ENCODE data around the gene SUCLG2. TPM values are rescaled to one million over a fixed set of nuclear protein-coding genes. Genes with fewer than 3 reads are reported as not detected.

SUCLG2 gene
- total and polyA plus RNA-seq, 7 donors: 63.1 to 289 (median 70.9) TPM

GRCh38 chr3:67433109-67433508 is 221.3 kb downstream of the SUCLG2 start:
- TF ChIP-seq EP300 (IDR thresholded peaks at IDR 0.05) (no peak), POLR2A (IDR thresholded peaks at IDR 0.05) (no peak), POLR2AphosphoS5 (IDR thresholded peaks at IDR 0.05) (no peak), CTCF (IDR thresholded peaks at IDR 0.05) (no peak)
- H3K27me3 ChIP-seq: no peaks in the 10 kb centered on the region
- no peak overlapping the region for H3K4me3 ChIP-seq
- WGBS, 2 donors: 97 to 99% methylated on average over 4 of the region's 4 CpGs
- no peak overlapping the region for H3K27ac ChIP-seq
- H3K9me3 ChIP-seq: no peaks in the 10 kb centered on the region
- H3K36me3 ChIP-seq: no peaks in the 10 kb centered on the region
- no peaks in the 10 kb centered on the region for H3K4me1 ChIP-seq
- DNase-seq: no peak
- intact Hi-C loops (cut with DNase I): no loop called here

- Histone ChIP-seq H3K4me3 (no peak overlapping the region), H3K9me3 (no peaks in the 10 kb centered on the region), H3K27me3 (no peaks in the 10 kb centered on the region), H3K36me3 (no peaks in the 10 kb centered on the region), H3K27ac (no peak overlapping the region), H3K4me1 (no peaks in the 10 kb centered on the region)
- no peak for DNase-seq
- TF ChIP-seq EP300 (IDR thresholded peaks at IDR 0.05): no peak
- TF ChIP-seq CTCF (IDR thresholded peaks at IDR 0.05): no peak
- intact Hi-C loops (cut with DNase I): no loop called here
- WGBS, 2 donors: 90 to 98% methylated on average over 1 of the region's 1 CpG
Observed at GRCh38 chr3:67431887-67432286, 222.5 kb downstream of the SUCLG2 start.

- Histone ChIP-seq H3K4me3 (no peak overlapping the region), H3K4me1 (peaks cover 0 to 3% (median under 1%) of the 10 kb centered on the region in 4 donors), H3K27me3 (no peaks in the 10 kb centered on the region), H3K9me3 (peaks cover 0 to 3% (median 0%) of the 10 kb centered on the region in 4 donors), H3K27ac (no peak overlapping the region), H3K36me3 (no peaks in the 10 kb centered on the region)
- DNase-seq: no peak
- intact Hi-C loops (cut with DNase I): no loop called here
- no peak for TF ChIP-seq POLR2A (IDR thresholded peaks at IDR 0.05)
- TF ChIP-seq CTCF (IDR thresholded peaks at IDR 0.05): no peak
- no peak for TF ChIP-seq EP300 (IDR thresholded peaks at IDR 0.05)
- TF ChIP-seq POLR2AphosphoS5 (IDR thresholded peaks at IDR 0.05): no peak
Observed at GRCh38 chr3:67423722-67424121, 230.7 kb downstream of the SUCLG2 start.

GRCh38 chr3:67421912-67422311 is 232.5 kb downstream of the SUCLG2 start:
- Histone ChIP-seq H3K27me3 (no peaks in the 10 kb centered on the region), H3K4me3 (no peak overlapping the region), H3K36me3 (no peaks in the 10 kb centered on the region), H3K4me1 (peaks cover 0 to 5% (median 2%) of the 10 kb centered on the region in 4 donors), H3K27ac (no peak overlapping the region), H3K9me3 (peaks cover 0 to 3% (median 0%) of the 10 kb centered on the region in 4 donors)
- intact Hi-C loops (cut with DNase I): no loop called here
- 92 to 100% methylated on average over 1 of the region's 1 CpG for WGBS, 2 donors
- TF ChIP-seq CTCF (IDR thresholded peaks at IDR 0.05) (no peak), EP300 (IDR thresholded peaks at IDR 0.05) (no peak), POLR2AphosphoS5 (IDR thresholded peaks at IDR 0.05) (no peak), POLR2A (IDR thresholded peaks at IDR 0.05) (no peak)
- no peak for DNase-seq

- no peak overlapping the region for H3K4me3 ChIP-seq
- TF ChIP-seq POLR2A (IDR thresholded peaks at IDR 0.05) (no peak), POLR2AphosphoS5 (IDR thresholded peaks at IDR 0.05) (no peak), EP300 (IDR thresholded peaks at IDR 0.05) (no peak), CTCF (IDR thresholded peaks at IDR 0.05) (no peak)
- intact Hi-C loops (cut with DNase I): no loop called here
Observed at GRCh38 chr3:67419779-67420178, 234.6 kb downstream of the SUCLG2 start.

More at GRCh38 chr3:67419779-67420178, 234.6 kb downstream of the SUCLG2 start:
- Histone ChIP-seq H3K9me3 (peaks cover 0 to 3% (median 0%) of the 10 kb centered on the region in 4 donors), H3K4me1 (peaks cover 0 to 5% (median 2%) of the 10 kb centered on the region in 4 donors), H3K27me3 (no peaks in the 10 kb centered on the region), H3K36me3 (no peaks in the 10 kb centered on the region), H3K27ac (no peak overlapping the region)
- no peak for DNase-seq
